ENCODE data around the gene BRCA1.
A peak's percentile ranks its signal among the peaks of the same experiment; 100 is the strongest.

Gene BRCA1

GRCh38 chr17:43025766-43026537, 99.2 kb downstream of the BRCA1 start:
- DNase-seq (ENCODE audit: low read depth, low spot score) = no peak

- DNase-seq (ENCODE audit: low read depth, low spot score) = no peak
These were observed 99.9 kb downstream of the BRCA1 start for GRCh38 chr17:43025290-43025657.

- peak; percentile 83 for DNase-seq (ENCODE audit: low read depth, low spot score)
These were observed 100.5 kb downstream of the BRCA1 start, which contains the start of gene RND2 for GRCh38 chr17:43024407-43025289. Gene RND2 (plus strand): TSS chr17:43025231. CDS start chr17:43025348, 117 bp downstream.

GRCh38 chr17:43021741-43022512, 103.2 kb downstream of the BRCA1 start, which contains the start of gene VAT1:
Gene VAT1 (minus strand): TSS chr17:43022385. CDS start chr17:43022322, 63 bp downstream.
- DNase-seq (ENCODE audit: low read depth, low spot score) = peak; percentile 47

- peak; percentile 29 for DNase-seq (ENCODE audit: low read depth, low spot score)
These were observed 104.1 kb downstream of the BRCA1 start for GRCh38 chr17:43020789-43021740.

GRCh38 chr17:43020030-43020621, 105.0 kb downstream of the BRCA1 start:
- DNase-seq (ENCODE audit: low read depth, low spot score) = no peak

- DNase-seq (ENCODE audit: low read depth, low spot score) = no peak
These were observed 105.7 kb downstream of the BRCA1 start for GRCh38 chr17:43019418-43019817.

GRCh38 chr17:43018932-43019331, 106.2 kb downstream of the BRCA1 start:
- no peak for DNase-seq (ENCODE audit: low read depth, low spot score)

- DNase-seq (ENCODE audit: low read depth, low spot score) = no peak
These were observed 106.9 kb downstream of the BRCA1 start for GRCh38 chr17:43018008-43018853.

GRCh38 chr17:43016216-43016615, 108.9 kb downstream of the BRCA1 start:
- no peak for DNase-seq (ENCODE audit: low read depth, low spot score)

GRCh38 chr17:43015579-43015978, 109.6 kb downstream of the BRCA1 start:
- DNase-seq (ENCODE audit: low read depth, low spot score) = no peak

- no peak for DNase-seq (ENCODE audit: low read depth, low spot score)
These were observed 110.3 kb downstream of the BRCA1 start for GRCh38 chr17:43014649-43015542.

- no peak for DNase-seq (ENCODE audit: low read depth, low spot score)
These were observed 111.0 kb downstream of the BRCA1 start for GRCh38 chr17:43014020-43014648.

GRCh38 chr17:43013296-43013695, 111.9 kb downstream of the BRCA1 start:
- DNase-seq (ENCODE audit: low read depth, low spot score) = no peak

GRCh38 chr17:43011728-43012472, 113.3 kb downstream of the BRCA1 start:
- DNase-seq (ENCODE audit: low read depth, low spot score) = no peak

- no peak for DNase-seq (ENCODE audit: low read depth, low spot score)
These were observed 114.4 kb downstream of the BRCA1 start for GRCh38 chr17:43010667-43011308.

Measured in brain pericyte (primary cell).